ENCODE results near the gene NKD1.

The NKD1 gene

DNA sequence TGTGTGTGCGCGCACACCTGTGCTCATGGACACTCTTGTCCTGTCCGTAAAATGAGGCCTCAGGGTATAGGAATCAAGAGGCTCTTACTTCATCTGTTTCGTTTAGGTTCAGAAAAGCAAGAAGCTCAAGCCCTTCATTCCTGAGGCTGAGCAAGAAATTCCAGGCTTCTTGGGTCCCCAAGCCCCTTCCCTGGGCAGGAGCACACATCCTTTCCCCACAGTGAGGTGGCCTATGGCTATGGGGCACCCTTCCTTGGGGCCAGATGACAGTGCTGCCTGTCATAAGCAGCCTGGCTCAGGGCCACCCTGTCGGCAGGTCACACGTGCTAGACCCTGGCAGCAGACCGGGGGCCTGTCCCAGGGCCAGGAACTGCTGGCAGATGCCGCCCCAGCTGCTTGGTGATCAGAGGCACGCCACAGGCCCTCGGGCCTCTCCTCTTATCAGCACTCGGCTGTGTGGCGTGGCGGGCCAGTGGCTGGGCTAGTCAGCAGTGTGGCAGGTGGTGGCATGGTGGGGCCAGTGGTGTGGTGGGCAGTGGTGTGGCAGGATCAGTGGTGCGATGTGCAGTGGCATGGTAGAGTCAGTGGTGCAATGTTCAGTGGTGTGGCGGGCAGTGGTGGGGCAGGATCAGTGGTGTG lies 50.2 kb downstream of the NKD1 start:
- DNase-seq (ENCODE audit: low read depth in 2 of 3, low spot score in 2 of 3) = no peak

DNA sequence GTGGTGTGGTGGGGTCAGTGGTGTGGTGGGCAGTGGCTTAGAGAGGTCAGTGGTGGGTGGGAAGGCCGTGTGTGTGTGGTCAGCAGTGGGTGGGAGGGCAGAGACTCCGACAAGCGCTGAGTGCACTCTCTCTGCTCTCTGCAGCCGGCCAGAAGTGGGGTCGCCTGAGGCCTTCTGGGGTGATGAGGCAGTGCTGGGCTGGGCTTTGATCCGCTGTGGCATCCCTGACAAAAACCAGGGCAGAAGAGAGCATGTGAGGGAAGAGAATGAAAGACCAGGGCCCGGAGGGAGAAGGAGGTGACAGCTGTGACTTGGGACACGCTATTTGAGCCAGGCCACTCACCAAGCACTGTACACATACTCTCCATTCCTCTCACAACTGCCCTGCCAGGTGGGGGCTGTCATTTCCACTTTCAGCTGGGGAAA lies 50.8 kb downstream of the NKD1 start:
- DNase-seq (ENCODE audit: low read depth in 2 of 3, low spot score in 2 of 3) = no peak

DNA sequence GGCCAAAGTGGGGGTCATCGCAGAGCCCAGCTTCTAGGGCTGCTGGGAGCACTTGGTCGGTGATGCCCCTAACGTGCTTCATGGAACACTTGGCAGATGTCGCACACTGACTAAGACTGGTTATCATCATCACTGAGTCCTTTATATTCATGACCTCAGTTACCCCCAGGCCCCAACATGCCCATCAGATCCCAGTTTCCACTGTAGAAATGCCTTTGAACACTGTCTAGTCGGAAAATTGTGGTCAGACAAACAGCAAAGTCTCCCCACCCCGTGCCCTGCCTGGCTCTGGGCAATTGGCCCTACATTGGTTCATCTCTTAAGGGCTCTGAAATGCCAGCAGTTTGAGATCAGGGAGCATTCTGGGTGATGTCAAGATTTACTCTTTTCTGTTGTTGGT lies 51.3 kb downstream of the NKD1 start:
- DNase-seq (ENCODE audit: low read depth in 2 of 3, low spot score in 2 of 3) = no peak

DNA sequence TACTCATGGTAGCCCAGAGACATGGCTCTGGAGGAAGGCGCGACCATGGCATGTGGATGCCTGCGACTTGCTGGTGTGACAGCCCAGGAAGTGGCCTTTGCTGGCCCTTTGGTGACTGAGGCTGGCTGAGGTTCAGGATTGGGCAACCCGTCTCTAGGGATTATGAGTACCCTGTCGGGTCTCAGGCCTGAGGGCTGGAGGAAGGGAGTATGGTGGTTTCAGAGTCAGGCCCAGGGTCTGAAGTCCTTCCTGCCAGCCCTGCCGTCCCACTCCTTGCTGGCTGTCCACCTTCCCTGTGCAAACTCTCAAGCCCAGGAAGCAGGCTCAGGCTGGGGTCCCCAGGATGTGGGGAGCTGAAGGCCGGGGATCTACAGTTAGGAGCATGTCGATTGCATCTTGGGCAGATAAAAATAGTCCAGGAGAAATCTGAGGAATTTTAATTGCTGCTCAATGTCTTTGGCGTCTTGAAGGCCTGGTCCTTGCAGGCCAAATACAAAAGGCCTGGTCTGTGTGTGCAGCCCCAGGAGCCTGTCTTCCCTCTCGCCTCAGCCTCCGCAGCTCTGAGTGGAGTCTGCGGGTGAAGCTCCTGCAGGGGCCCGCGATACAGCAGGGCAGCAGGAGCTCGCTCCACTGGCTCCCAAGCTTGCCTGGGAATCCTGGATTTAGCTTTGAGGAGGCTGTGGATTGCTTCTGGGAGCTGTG lies 52.5 kb downstream of the NKD1 start:
- DNase-seq (ENCODE audit: low read depth in 2 of 3, low spot score in 2 of 3) = no peak

DNA sequence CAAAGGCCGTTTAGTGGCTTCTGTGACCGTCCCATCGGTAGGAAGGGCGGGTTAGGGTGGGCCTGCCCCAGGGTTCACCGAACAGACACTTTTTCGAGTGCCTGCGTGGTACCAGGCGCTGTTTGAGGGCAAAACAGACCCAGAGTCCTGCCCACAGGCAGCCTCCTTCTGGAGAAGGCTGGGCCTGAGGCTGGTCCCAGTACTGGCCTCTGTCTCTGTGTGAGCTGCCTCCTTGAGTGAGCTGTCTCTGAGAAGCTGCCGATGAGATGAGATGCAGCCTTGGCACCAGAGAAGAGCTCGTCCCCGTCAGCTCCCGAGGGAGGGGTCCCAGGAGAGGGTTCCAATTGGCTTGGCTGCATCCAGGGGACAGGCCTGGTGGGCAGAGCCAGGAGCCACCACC lies 53.1 kb downstream of the NKD1 start:
- no peak for DNase-seq (ENCODE audit: low read depth in 2 of 3, low spot score in 2 of 3)

DNA sequence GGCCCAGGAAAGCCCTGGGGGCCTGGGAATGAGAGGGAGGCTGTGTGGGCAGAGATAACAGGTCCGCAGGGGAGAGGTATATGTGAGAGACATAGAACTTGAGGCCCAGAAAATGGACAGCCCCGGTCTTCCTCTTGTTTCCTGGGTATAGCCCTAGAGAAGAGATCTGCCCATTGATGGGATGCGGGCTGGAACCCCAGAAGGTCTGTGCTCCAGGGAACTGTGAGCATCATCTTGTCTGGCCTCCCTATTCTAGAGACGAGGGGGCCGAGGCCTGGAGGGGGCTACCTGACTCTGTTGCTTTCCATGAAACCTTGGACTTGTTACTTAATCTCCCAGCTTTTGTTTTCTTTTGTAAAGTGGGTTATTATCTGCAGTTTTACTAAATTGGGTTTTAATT lies 53.9 kb downstream of the NKD1 start:
- no peak for DNase-seq (ENCODE audit: low read depth in 2 of 3, low spot score in 2 of 3)

DNA sequence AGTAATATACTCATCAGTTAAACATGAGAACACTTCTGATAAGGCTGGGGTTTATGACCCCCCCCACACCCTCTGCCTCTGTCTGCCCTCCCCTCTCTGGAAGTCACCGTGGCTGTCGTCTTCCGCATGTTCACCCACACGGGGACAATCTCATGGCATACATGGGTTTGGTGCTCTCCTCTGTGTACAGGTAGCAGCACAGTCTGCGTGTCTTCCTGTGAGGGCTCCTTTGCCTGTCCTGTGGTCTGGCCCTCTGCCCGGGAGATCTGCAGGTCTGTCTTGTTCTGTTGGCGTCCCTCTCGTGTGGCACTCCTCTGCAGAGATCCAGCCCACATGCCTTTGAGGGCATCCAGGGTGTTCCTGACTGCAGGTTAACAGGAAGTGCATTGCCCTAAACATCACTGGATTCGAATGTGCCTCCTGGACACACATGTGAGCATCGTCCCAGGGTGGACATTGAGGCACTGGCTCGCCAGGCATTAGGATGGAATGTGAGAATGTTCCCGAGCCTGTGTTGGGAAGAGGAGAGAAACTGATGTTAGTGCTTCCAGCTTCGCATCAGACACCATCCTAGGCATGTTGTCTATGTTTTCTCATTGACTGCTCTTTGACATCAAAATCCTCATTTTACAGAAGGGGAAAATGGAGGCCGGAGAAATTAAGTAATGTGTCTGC lies 54.5 kb downstream of the NKD1 start:
- no peak for DNase-seq (ENCODE audit: low read depth in 2 of 3, low spot score in 2 of 3)

DNA sequence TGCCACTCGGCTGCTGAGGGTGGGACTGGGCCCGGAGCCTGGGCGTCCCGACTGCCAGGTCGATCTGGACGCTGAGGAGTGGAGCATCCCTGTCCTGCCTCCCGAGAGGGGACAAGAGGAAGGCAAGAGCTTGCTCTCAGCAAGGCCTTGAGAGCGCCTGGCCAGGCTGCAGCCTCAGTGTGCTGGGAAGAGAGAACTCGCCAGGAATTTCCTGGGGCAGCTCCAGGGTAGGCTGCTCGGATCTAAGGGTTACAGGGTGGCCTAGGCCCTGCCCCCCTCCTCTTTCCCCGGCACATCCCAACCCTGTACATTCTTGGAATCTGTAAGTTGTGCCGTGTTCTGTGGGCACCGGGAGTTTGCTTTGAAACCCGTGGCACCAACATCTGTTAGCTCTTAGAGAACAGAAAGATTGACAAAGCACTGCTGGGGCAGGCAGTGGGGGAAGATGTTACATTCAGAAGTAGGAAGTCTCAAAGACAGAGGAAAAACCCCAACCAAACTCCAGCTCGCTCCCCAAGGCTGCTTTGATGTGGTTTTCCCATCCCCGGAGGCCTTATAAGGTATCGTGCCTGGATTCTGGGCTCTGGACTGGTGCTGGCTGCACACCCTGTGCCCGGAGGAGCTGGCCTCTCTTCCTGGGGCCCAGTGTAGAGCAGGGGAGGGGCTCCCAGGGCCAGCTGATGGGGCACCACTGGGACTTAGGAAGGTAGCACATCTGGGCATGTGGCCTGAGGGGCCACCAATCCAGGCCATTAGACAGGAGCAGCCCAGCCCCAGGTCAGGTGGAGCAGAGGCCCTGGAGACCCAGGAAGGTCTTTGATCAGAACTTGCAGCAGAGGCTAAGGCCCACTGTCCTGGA lies 55.2 kb downstream of the NKD1 start:
- no peak for DNase-seq (ENCODE audit: low read depth in 2 of 3, low spot score in 2 of 3)

DNA sequence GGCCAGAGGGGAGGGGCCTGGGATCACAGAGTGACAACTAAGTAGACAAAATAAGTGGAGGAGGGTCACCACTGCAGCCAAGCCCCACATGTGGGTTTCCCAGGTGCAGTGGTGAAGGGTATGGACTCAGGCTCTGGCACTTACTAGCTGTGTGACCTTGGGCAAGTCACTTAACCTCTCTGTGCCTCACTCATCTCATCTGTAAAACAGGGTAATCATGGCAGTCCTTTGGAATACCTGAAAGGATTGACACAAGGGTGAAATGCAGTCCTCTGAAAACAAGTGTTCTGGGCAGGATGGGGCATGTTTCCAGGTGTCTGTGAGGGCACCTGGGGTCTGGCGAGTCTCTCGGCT lies 55.8 kb downstream of the NKD1 start:
- DNase-seq (ENCODE audit: low read depth in 2 of 3, low spot score in 2 of 3) = no peak

DNA sequence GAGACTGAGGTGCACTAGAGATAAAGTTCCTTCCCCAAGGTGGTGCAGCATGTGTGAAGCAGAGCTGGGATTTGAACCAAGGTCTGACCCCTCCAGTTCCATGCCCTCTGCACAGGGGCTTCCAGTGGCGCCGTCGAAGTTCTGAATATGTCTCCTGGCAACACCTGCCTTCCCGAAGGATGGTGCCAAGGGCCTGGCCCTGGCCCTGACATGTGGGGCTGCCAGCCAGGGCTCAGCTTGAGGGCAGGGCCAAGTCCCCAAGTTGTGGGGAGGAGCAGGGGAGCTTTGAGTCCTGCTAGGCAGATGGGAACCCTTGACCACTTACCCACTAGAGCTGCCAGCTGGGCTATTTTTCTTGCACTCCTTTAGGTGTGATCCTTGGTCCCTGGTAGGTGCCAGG lies 56.4 kb downstream of the NKD1 start:
- DNase-seq (ENCODE audit: low read depth in 2 of 3, low spot score in 2 of 3) = no peak

DNA sequence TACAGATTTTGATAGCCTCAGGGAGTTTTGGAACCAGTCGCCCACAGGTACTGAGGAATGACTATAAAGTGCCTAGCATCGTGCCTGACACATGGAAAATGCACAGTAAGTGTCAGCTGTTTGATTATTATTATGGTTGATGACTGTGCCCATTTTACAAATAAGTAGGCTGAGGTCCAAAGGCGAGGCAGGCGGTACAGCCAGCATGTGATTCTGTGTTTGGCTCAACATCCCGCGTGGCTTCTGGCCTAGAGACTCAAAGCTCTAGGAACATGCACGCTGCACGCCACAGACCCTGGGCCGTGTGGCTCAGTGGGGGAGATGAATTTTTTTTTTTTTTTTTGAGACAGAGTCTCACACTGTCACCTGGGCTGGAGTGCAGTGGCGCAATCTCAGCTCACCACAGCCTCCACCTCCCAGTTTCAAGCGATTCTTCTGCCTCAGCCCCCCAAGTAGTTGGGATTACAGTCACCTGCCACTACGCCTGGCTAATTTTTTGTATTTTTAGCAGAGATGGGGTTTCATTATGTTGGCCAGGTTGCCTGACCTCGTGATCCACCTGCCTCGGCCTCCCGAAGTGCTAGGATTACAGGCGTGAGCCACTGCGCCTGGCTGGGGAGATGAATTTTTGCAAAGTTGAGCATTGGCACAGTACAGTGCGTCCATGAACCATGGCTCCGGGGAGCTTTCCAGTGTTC lies 57.7 kb downstream of the NKD1 start:
- DNase-seq (ENCODE audit: low read depth in 2 of 3, low spot score in 2 of 3) = no peak

DNA sequence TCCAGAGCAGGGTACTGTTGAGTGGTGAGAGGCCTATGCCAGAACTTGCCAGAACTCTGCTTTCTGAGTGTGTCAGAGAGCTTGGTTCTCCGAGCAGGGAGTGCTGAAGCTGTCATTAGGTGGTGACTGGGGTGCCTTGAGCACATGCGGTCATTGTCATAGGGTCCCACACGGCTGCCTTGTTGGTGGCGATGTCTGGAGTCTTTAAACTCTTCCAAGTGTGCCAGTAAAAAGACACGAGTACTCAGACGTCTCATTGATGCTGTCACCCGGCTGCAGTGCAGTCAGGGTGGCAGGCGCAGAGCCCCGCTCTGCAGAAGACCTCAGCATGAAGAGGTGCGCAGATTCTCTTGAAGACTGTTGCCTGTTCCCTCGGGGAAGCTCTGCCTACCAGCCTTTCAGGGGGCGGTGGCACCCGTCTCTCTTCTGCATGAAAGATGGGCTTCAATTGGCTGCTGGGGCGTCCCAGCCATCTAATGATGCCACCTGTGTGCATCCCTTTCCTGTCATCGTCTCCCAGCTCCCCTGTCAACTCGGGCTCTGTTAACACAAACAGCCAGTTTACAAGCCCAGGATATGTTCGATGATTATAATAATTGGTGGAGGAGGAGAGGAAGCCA lies 58.3 kb downstream of the NKD1 start:
- DNase-seq (ENCODE audit: low read depth in 2 of 3, low spot score in 2 of 3) = no peak

DNA sequence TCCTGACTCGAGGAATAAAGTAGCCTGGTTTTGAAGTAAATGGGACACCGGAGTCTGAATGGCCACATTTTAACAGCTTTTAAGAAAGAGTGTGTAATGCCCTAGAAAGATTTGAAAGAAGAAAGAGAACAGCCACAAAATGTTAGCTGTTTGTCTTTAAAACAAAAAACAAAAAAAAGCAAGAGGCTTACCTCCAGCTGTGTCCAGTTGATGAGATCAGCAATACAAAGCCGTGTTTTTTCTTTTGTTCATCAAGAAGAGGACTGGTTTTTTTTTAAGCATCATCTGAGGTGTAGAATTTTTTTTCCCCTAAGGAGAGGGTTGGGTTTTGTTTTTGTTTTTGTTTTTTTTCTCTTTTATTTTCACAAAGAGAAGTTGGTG lies 58.8 kb downstream of the NKD1 start:
- no peak for DNase-seq (ENCODE audit: low read depth in 2 of 3, low spot score in 2 of 3)

DNA sequence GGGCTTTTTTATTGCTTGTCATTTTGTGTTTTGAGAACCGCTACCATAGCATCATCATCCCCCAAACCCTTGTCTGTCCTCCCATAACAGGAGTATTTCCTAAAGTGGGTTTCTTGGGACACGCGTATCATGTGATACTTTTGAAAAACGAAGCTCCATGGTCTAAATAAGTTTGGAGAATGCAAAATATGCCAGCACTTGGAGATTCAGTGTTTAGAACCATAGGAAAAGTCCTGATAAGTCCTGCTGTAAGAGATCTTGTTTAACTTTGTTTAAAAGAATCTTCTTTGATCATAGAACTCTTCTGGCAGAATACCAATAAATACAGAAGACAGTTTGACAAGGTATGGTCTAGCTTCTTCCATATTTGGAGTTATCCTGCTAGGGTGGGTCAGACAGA lies 59.3 kb downstream of the NKD1 start:
- no peak for DNase-seq (ENCODE audit: low read depth in 2 of 3, low spot score in 2 of 3)

DNA sequence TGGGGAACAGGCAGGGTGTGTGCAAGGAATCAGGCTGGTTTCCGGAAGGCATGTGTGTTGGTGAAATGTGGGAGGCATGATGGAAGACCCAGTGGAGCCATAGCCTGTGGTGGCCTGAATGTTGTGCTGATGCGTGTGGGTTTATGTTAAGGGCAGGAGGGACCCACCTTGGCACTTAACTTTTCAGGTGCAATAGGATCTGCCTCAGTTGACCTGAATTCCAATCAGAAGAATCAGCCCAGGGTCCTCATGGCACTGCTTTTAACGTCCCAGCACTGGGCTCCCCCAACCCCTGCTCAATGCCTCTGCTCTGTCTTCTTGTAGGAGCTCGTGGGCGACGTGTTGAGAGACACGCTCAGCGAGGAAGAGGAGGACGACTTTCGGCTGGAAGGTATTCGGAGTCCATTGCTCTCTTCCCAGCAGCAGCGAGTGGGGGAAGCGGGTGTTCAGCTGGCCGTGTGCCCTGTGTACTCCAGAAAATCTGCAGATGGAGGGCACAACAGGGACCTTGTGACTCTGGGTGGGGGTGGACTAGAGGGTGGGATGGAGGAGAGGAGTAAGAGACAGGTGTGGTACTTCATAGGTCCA lies 59.9 kb downstream of the NKD1 start:
- DNase-seq (ENCODE audit: low read depth in 2 of 3, low spot score in 2 of 3) = no peak

DNA sequence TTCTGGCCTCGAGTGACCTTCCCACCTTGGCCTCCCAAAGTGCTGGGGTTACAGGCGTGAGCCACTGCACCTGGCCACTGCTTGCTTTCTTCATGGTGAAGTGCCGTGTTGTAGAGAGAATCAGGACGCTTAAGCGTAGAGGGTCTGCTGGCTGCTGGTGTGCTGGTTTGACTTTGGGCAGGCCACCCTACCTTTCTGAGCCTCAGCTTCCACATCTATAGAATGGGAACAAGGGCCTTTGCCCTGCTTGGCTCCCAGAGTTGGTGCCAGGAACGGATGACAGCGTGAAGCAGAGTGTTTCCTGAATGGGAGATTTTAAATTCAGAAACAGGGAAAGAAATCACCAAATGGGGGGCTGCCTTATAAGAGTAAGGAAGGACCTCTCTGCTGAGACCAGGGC lies 60.9 kb downstream of the NKD1 start:
- no peak for DNase-seq (ENCODE audit: low read depth in 2 of 3, low spot score in 2 of 3)

DNA sequence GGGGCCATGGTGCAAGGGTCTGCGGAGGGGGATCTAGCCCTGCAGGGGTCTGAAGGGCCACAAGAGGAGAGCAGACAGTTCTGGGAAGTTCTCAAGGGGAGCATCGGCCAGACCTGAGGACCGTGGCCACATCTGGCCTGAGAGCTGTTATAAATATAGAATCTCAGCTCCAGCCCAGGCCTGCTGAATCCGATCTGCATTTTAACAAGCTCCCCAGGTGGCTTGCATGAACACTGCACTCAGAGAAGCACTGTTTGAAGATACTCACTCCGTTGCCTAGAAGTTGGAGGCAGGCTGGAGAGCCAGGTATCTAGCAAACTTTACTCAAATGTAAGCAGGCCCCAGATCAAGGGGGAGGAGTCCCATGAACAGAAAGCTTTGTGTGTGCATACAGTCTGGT lies 61.3 kb downstream of the NKD1 start:
- no peak for DNase-seq (ENCODE audit: low read depth in 2 of 3, low spot score in 2 of 3)

DNA sequence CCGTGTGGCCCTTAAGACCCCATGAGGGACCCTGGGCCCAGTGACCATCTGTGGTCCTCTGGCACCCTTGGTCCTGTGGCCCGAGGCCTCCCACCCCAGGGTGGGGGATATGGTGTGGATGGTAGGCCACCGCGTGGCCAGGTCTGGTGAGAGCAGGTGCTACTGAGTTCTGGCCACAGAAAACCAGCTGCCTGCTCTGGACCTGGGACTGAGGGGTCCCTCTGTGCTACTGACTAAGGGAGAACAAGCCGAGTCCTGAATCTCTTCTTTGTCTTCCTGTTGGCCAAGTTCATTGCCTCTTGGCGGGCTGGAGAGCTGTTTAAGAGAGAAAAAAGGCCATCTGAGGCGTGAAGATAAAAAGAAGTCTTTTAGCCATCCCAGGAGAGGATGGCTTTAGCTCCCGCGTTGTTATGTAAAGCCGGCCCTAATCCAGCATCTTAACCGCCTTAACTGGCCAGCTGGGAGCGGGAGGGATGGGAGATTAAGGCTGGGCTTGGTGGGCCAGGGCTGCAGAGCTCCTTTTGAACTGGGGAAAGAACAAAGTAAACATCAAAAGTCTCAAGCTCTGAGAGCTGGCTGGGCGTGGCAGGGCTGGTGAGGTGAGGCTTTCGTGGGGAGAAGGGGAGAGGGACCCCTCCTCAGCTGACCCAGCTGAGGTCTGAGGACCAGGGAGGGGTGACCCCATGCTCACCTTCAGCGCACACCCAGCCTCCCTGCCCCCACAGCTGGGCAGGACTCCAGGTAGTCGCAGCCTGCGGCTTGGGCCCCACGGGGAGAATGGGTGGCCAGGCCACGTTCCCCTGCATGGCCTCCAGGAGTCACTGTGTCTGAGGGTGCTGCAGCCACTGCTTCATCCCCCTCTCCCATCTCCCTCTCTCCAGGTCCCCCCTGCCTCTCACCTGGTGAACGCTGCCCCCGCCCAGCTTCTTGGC lies 62.4 kb downstream of the NKD1 start:
- DNase-seq (ENCODE audit: low read depth in 2 of 3, low spot score in 2 of 3) = no peak

DNA sequence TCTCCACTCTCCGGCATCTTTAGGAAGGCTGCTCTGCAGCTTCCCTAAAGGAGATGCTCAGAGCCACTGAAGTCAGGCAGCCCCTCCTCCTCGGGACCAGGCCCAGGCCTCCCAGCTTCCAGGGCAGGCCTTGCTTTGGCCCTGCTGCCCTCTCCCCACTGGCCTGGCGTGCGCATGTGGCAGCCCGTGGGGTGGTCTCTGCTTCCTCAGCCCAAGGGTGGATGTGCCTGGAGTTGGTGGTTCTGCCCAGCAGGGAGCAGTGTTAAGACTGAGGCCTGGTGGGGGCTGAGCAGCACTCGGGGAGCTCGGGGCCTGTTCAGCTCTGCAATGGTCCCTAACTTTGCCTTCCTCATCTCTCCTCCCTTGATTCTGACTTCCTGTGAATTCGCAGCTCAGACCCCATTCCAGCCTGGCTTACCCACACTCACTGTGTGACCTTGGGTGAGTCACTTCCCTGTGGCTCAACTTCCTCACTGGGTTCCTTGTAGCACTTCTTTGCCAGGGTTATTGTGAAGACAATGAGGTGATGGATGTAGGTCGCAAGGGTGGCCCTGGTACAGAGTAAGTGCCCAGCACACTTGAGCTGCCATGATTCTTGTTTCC lies 63.2 kb downstream of the NKD1 start:
- DNase-seq (ENCODE audit: low read depth in 2 of 3, low spot score in 2 of 3) = no peak
